GM12878 (cell line): ENCODE results near the gene CCDC82. TPM values are rescaled to one million over a fixed set of nuclear protein-coding genes. Genes with fewer than 3 reads are reported as not detected.

ENCODE experiments used
- ASH2L ChIP-seq: fragments of 300-600, 200-600 bp; sonication (generic); IDR thresholded peaks from 2 replicates; pipeline ENCODE4 v1.6.1; 2017; ENCODE audit warnings: low read depth, mild to moderate bottlenecking, borderline replicate concordance
- BCL11A ChIP-seq: IDR thresholded peaks from 2 replicates; pipeline ENCODE4 v1.6.1; 2011; ENCODE audit warnings: low read depth, low read length
- CBX5 ChIP-seq: sonication (generic); IDR thresholded peaks from 2 replicates; pipeline ENCODE4 v1.6.1; 2016; ENCODE audit warnings: low read depth, moderate library complexity, mild to moderate bottlenecking, inconsistent platforms
- ELK1 ChIP-seq: IDR thresholded peaks from 2 replicates; pipeline ENCODE4 v1.6.1; 2012; ENCODE audit warnings: low read depth, low read length, improper control_type of control experiment
- ETV6 ChIP-seq, 2 experiments: fragments of 450-650 bp in 1 of 2; IDR thresholded peaks in 1 of 2; conservative IDR thresholded peaks in 1 of 2; 2 replicates each; pipeline ENCODE4 v1.6.1; 2014; ENCODE audit warnings: antibody characterized with exemption in 1 of 2, borderline replicate concordance in 1 of 2, low read depth in 1 of 2, mild to moderate bottlenecking in 1 of 2, moderate library complexity in 1 of 2
- EZH2 ChIP-seq: IDR thresholded peaks from 2 replicates; pipeline ENCODE4 v1.6.1; 2012; ENCODE audit warnings: low read depth, mild to moderate bottlenecking, control low read depth, inconsistent platforms, low read length, borderline replicate concordance; ENCODE audit not compliant: control insufficient read depth
- IRF3 ChIP-seq: fragments of 450-650 bp; IDR thresholded peaks from 2 replicates; pipeline ENCODE4 v1.6.1; 2014; ENCODE audit warnings: mild to moderate bottlenecking
- IRF4 ChIP-seq: IDR thresholded peaks from 2 replicates; pipeline ENCODE4 v1.6.1; 2011; ENCODE audit warnings: low read depth, low read length
- IRF5 ChIP-seq: fragments of 450-650 bp; IDR thresholded peaks from 2 replicates; pipeline ENCODE4 v1.6.1; 2017; ENCODE audit warnings: borderline replicate concordance
- KLF5 ChIP-seq: fragments of 450-650 bp; IDR thresholded peaks from 2 replicates; pipeline ENCODE4 v1.6.1; 2014; ENCODE audit warnings: mild to moderate bottlenecking; ENCODE audit not compliant: partially characterized antibody
- MTA3 ChIP-seq: IDR thresholded peaks from 2 replicates; pipeline ENCODE4 v1.6.1; 2012; ENCODE audit warnings: low read length, inconsistent platforms, borderline replicate concordance
- NFIC ChIP-seq: IDR thresholded peaks from 2 replicates; pipeline ENCODE4 v1.6.1; 2012; ENCODE audit warnings: low read depth, mild to moderate bottlenecking, inconsistent platforms, low read length, moderate library complexity
- NFYA ChIP-seq: IDR thresholded peaks from 2 replicates; pipeline ENCODE4 v1.6.1; 2011; ENCODE audit warnings: low read depth, mild to moderate bottlenecking, low read length, improper control_type of control experiment, borderline replicate concordance
- NR2C1 ChIP-seq: fragments of 450-650 bp; IDR thresholded peaks from 2 replicates; pipeline ENCODE4 v1.6.1; 2017; ENCODE audit warnings: antibody characterized with exemption, mild to moderate bottlenecking, moderate library complexity
- NR2C2 ChIP-seq: IDR thresholded peaks from 2 replicates; pipeline ENCODE4 v1.6.1; 2011; ENCODE audit warnings: borderline replicate concordance, low read depth; ENCODE audit not compliant: control insufficient read depth, insufficient read length
- PBX3 ChIP-seq: IDR thresholded peaks from 2 replicates; pipeline ENCODE4 v1.6.1; 2011; ENCODE audit warnings: mild to moderate bottlenecking, low read depth, low read length, moderate library complexity; ENCODE audit not compliant: insufficient replicate concordance
- RB1 ChIP-seq: fragments of 450-650 bp; formaldehyde crosslinking; IDR thresholded peaks from 2 replicates; pipeline ENCODE4 v1.6.1; 2017; ENCODE audit warnings: mild to moderate bottlenecking, borderline replicate concordance
- SP1 ChIP-seq: IDR thresholded peaks from one replicate; pipeline ENCODE4 v1.6.1; 2011; ENCODE audit warnings: low read depth, low read length
- SPI1 ChIP-seq: IDR thresholded peaks from 2 replicates; pipeline ENCODE4 v1.6.1; 2011; ENCODE audit warnings: low read depth, mild to moderate bottlenecking, low read length, moderate library complexity, borderline replicate concordance; ENCODE audit not compliant: insufficient read depth
- SRF ChIP-seq, 2 experiments: IDR thresholded peaks; 2 replicates each; pipeline ENCODE4 v1.6.1; 2011; ENCODE audit warnings: low read depth in 2 of 2, low read length in 2 of 2, mild to moderate bottlenecking in 1 of 2, moderate library complexity in 1 of 2
- TCF3 ChIP-seq: IDR thresholded peaks from 2 replicates; pipeline ENCODE4 v1.6.1; 2012; ENCODE audit warnings: low read depth, mild to moderate bottlenecking, low read length, borderline replicate concordance; ENCODE audit not compliant: insufficient read depth
- USF1 ChIP-seq: IDR thresholded peaks from 2 replicates; pipeline ENCODE4 v1.6.1; 2011; ENCODE audit warnings: borderline replicate concordance, low read depth, mild to moderate bottlenecking, moderate library complexity, mixed read lengths, low read length; ENCODE audit not compliant: insufficient read depth; ENCODE audit errors: extremely low read length
- ZNF207 ChIP-seq: fragments of 450-650 bp; IDR thresholded peaks from 2 replicates; pipeline ENCODE4 v1.6.1; 2014; ENCODE audit warnings: antibody characterized with exemption, mild to moderate bottlenecking, borderline replicate concordance
- polyA plus RNA-seq, 11 experiments: library from polyadenylated mRNA; depleted of rRNA in 4 of 11; unstranded in 6 of 11; stranded (reverse) in 5 of 11; fragments of >200 nt; fragmentation: Nextera tagmentation in 4 of 11; fragmentation: Illumina TruSeq in 1 of 11; extraction: Ambion mirVana in 4 of 11; extraction: Trizol in 1 of 11; gene quantifications; 1 replicate in 1 of 11; 2 replicates in 10 of 11; pipeline versions ENCODE4 v1.2.1 to v1.2.3, GENCODE V29; 2011 to 2016; ENCODE audit warnings: inconsistent platforms in 2 of 11, missing spikeins in 2 of 11, low read depth in 1 of 11
- total RNA-seq, 4 experiments: library from RNA; depleted of rRNA in 3 of 4; stranded (reverse); fragments of >200 nt in 3 of 4; fragmentation: Illumina TruSeq in 1 of 4; extraction: Trizol in 1 of 4; gene quantifications; 2 replicates each; pipeline versions ENCODE4 v1.2.1 to v1.2.3, GENCODE V29; 2013 to 2021

Gene CCDC82
- total and polyA plus RNA-seq, 10 of the 15 experiments (the other 5 are each of a cell fraction or from before 2014, with no cell fraction given): 15.2 to 62.4 (median 28.8) TPM

- TF ChIP-seq IRF3: no peak
- no peak for TF ChIP-seq EZH2
- no peak for TF ChIP-seq ELK1
- TF ChIP-seq ASH2L: 0 out of 2 replicates have a peak, but pooled peaks have one; percentile 10
- TF ChIP-seq MTA3: 0 out of 2 replicates have a peak, but pooled peaks have one; percentile 24
- no peak for TF ChIP-seq NFIC
- no peak for TF ChIP-seq CBX5
- no peak for TF ChIP-seq TCF3
- TF ChIP-seq SPI1: no peak
- TF ChIP-seq IRF5: no peak
- TF ChIP-seq USF1: no peak
- no peak for TF ChIP-seq NR2C1
- TF ChIP-seq RB1: no peak
- no peak for TF ChIP-seq BCL11A
- TF ChIP-seq SP1: no peak
- TF ChIP-seq NFYA: no peak
- TF ChIP-seq ZNF207: no peak
- TF ChIP-seq PBX3: no peak
- TF ChIP-seq KLF5: no peak
- no peak for TF ChIP-seq NR2C2
- TF ChIP-seq ETV6 (conservative IDR thresholded peaks at IDR 0.05 in 1 of 2, IDR thresholded peaks at IDR 0.05 in 1 of 2; ENCODE audit: borderline replicate concordance in 1 of 2, low read depth in 1 of 2): peak in 1 of 2 experiments; percentile 44; a peak in 1 of 4 replicates
- TF ChIP-seq IRF4: no peak
- no peak for TF ChIP-seq SRF (IDR thresholded peaks at IDR 0.05; ENCODE audit: low read depth in 2 of 2, low read length in 2 of 2)
These were observed 47.4 kb downstream of the CCDC82 start (continued) for GRCh38 chr11:96342014-96342960.
